Esophagus squamous epithelium (tissue), 4 donors: ENCODE data around the gene JDP2.

Source experiments
- CTCF ChIP-seq, 6 experiments: fragments of 450-650 bp in 4 of 6; fragments of 200-600 bp in 2 of 6; sonication (generic) in 2 of 6; IDR thresholded peaks; one replicate each; pipeline ENCODE4 v1.5.1; 2016 to 2019; ENCODE audit warnings: antibody characterized with exemption in 6 of 6, mild to moderate bottlenecking in 4 of 6, moderate library complexity in 4 of 6
- POLR2A ChIP-seq, 4 donors: fragments of 450-650 bp; IDR thresholded peaks; one replicate each; pipeline ENCODE4 v1.6.1; 2017; ENCODE audit warnings: antibody characterized with exemption in 4 of 4, mild to moderate bottlenecking in 4 of 4, moderate library complexity in 3 of 4

GRCh38 chr14:75440733-75441477 lies 13.1 kb downstream of the JDP2 start:
- TF ChIP-seq CTCF (IDR thresholded peaks at IDR 0.05) (no peak), POLR2A (IDR thresholded peaks at IDR 0.05) (no peak)
